Activated T-helper 2 cell treated with anti-CD3 and anti-CD28 coated beads, Interferon-gamma antibody, Interleukin-2, Interleukin-4, amounts not matched to agents 10 μg/mL and 5 μg/mL and 100 μg/mL, durations not matched to agents 14 hours and 24 hours and 36 hours (primary cell): Measurements from ENCODE around the gene ANKRD1. TPM values are rescaled to one million over a fixed set of nuclear protein-coding genes. Genes with fewer than 3 reads are reported as not detected.

Experiments
- total RNA-seq: library from RNA; stranded (reverse); gene quantifications from 2 replicates; pipeline ENCODE4 v1.2.3, GENCODE V29; 2022

Gene ANKRD1
- total RNA-seq, 1 donor from 2014 or later, result not detected

Other genes with a start within 250 kb of the ANKRD1 start
- not detected in 2 replicates for gene HTR7, start 63.0 kb downstream of the ANKRD1 start, total RNA-seq
- 69.1 and 73.4 TPM in 2 replicates for gene RPP30, start 49.1 kb downstream of the ANKRD1 start, total RNA-seq